Esophagus squamous epithelium (tissue), 5 donors: ENCODE data around the gene SETD1B. TPM values are rescaled to one million over a fixed set of nuclear protein-coding genes. Genes with fewer than 3 reads are reported as not detected.

Experiments
- DNase-seq: peaks from one replicate; lab custom pipeline; 2025; lab: John Stamatoyannopoulos, UW
- H3K27ac ChIP-seq, 4 donors: fragments of 200-600 bp; sonication (generic); one replicate each; pipeline ENCODE4 v1.5.1; 2016 to 2019; ENCODE audit warnings: mild to moderate bottlenecking in 1 of 4
- H3K27me3 ChIP-seq, 4 donors: fragments of 200-600 bp; sonication (generic); 1 replicate in 3 of 4; 2 replicates in 1 of 4; pipeline versions ENCODE4 v1.5.1 to v1.6.0; 2017 to 2021; ENCODE audit warnings: antibody characterized with exemption in 1 of 4
- H3K36me3 ChIP-seq, 3 donors: fragments of 200-600 bp; sonication (generic); one replicate each; pipeline ENCODE4 v1.5.1; 2016 to 2019
- H3K4me1 ChIP-seq, 3 donors: fragments of 200-600 bp; sonication (generic); one replicate each; pipeline ENCODE4 v1.5.1; 2017 to 2019
- H3K4me3 ChIP-seq, 4 donors: fragments of 200-600 bp; sonication (generic); 1 replicate in 3 of 4; 2 replicates in 1 of 4; pipeline ENCODE4 v1.5.1; 2016 to 2019; ENCODE audit warnings: mild to moderate bottlenecking in 2 of 4, moderate library complexity in 1 of 4
- H3K9me3 ChIP-seq, 3 donors: fragments of 200-600 bp; sonication (generic); one replicate each; pipeline ENCODE4 v1.5.1; 2016 to 2019
- POLR2A ChIP-seq, 4 donors: fragments of 450-650 bp; IDR thresholded peaks; one replicate each; pipeline ENCODE4 v1.6.1; 2017; ENCODE audit warnings: antibody characterized with exemption in 4 of 4, mild to moderate bottlenecking in 4 of 4, moderate library complexity in 3 of 4
- WGBS, 2 donors: methylation state at CpG; one replicate each; pipeline ENCODE4 v1.1.5; 2018; 5-methylcytosine and 5-hydroxymethylcytosine counted together
- intact Hi-C: fragments of 100-400 bp; cut with DNase I; formaldehyde crosslinking; loops from one replicate; pipeline ENCODE4 v1.15.0; 2022
- total RNA-seq, 4 donors: library from RNA; depleted of rRNA; stranded (reverse); fragments of >200 nt; gene quantifications; one replicate each; pipeline ENCODE4 v1.1.0, GENCODE V29; 2016
- TF ChIP-seq, protein P1 (sequence below), 6 experiments: fragments of 450-650 bp in 4 of 6; fragments of 200-600 bp in 2 of 6; sonication (generic) in 2 of 6; IDR thresholded peaks; one replicate each; pipeline ENCODE4 v1.5.1; 2016 to 2019; ENCODE audit warnings: antibody characterized with exemption in 6 of 6, mild to moderate bottlenecking in 4 of 6, moderate library complexity in 4 of 6
- donor health status: DM: yes; HTN: yes; CAD: no.

Gene SETD1B
- total RNA-seq, 4 donors from 2014 or later: 5.6 to 14.4 (median 10.6) TPM

DNA sequence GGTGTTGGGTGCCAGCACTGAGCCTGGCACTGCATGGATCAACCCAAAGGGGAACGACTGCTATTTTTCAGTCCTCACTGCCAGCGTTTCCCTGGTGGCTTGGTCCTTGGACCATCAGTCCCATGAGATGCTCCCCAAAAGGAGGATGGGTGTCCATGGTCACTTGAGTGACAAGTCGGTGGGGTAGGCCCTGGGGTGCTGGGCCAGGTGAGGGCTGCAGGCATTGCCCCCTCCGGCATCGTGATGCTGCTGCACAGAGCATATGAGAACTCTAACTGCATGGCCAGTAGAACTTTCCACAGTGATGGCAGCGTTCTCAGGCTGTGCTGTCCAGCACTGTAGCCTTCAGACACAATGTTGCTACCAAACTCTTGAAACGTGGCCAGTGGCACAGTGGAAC, 16.2 kb downstream of the SETD1B start:
- no peak for DNase-seq
- Histone ChIP-seq H3K27me3 (no peaks in the 10 kb centered on the region), H3K9me3 (no peaks in the 10 kb centered on the region), H3K36me3 (peaks cover 63 to 100% (median 77%) of the 10 kb centered on the region in 3 donors), H3K4me1 (no peaks in the 10 kb centered on the region), H3K27ac (no peak overlapping the region), H3K4me3 (no peak overlapping the region)
- 74 to 87% methylated on average over 7 of the region's 7 CpGs for WGBS, 2 donors
- intact Hi-C loops: no loop called here
- TF ChIP-seq, protein P1, sequence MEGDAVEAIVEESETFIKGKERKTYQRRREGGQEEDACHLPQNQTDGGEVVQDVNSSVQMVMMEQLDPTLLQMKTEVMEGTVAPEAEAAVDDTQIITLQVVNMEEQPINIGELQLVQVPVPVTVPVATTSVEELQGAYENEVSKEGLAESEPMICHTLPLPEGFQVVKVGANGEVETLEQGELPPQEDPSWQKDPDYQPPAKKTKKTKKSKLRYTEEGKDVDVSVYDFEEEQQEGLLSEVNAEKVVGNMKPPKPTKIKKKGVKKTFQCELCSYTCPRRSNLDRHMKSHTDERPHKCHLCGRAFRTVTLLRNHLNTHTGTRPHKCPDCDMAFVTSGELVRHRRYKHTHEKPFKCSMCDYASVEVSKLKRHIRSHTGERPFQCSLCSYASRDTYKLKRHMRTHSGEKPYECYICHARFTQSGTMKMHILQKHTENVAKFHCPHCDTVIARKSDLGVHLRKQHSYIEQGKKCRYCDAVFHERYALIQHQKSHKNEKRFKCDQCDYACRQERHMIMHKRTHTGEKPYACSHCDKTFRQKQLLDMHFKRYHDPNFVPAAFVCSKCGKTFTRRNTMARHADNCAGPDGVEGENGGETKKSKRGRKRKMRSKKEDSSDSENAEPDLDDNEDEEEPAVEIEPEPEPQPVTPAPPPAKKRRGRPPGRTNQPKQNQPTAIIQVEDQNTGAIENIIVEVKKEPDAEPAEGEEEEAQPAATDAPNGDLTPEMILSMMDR (IDR thresholded peaks at IDR 0.05): no peak
- no peak for TF ChIP-seq POLR2A (IDR thresholded peaks at IDR 0.05)

DNA sequence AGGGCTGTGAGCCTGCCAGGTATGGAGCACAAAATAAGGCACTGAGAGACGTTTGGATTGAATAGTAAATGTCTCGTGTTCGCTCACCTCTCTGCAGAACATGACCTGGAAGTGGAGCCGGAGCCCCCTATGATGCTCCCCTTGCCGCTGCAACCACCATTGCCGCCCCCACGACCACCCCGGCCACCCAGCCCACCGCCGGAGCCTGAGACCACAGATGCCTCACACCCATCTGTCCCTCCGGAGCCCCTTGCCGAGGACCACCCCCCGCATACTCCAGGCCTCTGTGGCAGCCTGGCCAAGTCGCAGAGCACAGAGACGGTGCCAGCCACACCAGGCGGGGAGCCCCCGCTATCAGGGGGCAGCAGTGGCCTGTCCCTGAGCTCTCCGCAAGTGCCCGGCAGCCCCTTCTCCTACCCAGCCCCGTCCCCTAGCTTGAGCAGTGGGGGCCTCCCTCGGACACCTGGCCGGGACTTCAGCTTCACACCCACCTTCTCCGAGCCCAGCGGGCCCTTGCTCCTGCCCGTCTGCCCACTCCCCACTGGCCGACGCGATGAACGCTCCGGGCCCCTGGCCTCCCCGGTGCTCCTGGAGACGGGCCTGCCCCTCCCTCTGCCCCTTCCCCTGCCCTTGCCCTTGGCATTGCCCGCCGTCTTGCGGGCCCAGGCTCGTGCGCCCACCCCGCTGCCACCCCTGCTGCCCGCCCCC, 18.7 kb downstream of the SETD1B start:
- Histone ChIP-seq H3K36me3 (peaks cover 51 to 100% (median 67%) of the 10 kb centered on the region in 3 donors), H3K9me3 (no peaks in the 10 kb centered on the region), H3K4me1 (no peaks in the 10 kb centered on the region), H3K4me3 (no peak overlapping the region), H3K27ac (no peak overlapping the region), H3K27me3 (no peaks in the 10 kb centered on the region)
- DNase-seq: no peak
- intact Hi-C loops: no loop called here
- TF ChIP-seq, protein P1 (IDR thresholded peaks at IDR 0.05): no peak
- TF ChIP-seq POLR2A (IDR thresholded peaks at IDR 0.05): no peak
- 73 to 89% methylated on average over 4 to 7 of the region's 39 CpGs for WGBS, 2 donors

DNA sequence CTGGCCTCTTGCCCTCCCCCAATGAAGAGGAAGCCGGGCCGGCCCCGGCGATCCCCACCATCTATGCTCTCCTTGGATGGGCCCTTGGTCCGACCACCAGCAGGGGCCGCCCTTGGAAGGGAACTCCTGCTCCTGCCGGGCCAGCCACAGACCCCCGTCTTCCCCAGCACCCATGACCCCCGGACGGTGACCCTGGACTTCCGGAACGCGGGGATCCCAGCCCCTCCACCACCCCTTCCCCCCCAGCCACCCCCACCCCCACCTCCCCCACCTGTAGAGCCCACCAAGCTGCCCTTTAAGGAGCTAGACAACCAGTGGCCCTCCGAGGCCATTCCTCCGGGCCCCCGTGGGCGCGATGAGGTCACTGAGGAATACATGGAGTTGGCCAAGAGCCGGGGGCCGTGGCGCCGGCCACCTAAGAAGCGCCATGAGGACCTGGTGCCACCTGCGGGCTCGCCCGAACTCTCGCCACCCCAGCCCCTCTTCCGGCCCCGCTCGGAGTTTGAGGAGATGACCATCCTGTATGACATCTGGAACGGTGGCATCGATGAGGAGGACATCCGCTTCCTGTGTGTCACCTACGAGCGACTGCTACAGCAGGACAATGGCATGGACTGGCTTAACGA, 19.4 kb downstream of the SETD1B start:
- H3K4me3 ChIP-seq: no peak overlapping the region
- H3K27ac ChIP-seq: no peak overlapping the region
- H3K27me3 ChIP-seq: no peaks in the 10 kb centered on the region
- WGBS, 2 donors: 90 to 96% methylated on average over 9 to 16 of the region's 36 CpGs
- no peaks in the 10 kb centered on the region for H3K9me3 ChIP-seq
- no peak for TF ChIP-seq POLR2A (IDR thresholded peaks at IDR 0.05)
- TF ChIP-seq, protein P1 (IDR thresholded peaks at IDR 0.05): no peak
- no peaks in the 10 kb centered on the region for H3K4me1 ChIP-seq
- intact Hi-C loops: no loop called here
- peaks cover 51 to 100% (median 67%) of the 10 kb centered on the region in 3 donors for H3K36me3 ChIP-seq
- no peak for DNase-seq

DNA sequence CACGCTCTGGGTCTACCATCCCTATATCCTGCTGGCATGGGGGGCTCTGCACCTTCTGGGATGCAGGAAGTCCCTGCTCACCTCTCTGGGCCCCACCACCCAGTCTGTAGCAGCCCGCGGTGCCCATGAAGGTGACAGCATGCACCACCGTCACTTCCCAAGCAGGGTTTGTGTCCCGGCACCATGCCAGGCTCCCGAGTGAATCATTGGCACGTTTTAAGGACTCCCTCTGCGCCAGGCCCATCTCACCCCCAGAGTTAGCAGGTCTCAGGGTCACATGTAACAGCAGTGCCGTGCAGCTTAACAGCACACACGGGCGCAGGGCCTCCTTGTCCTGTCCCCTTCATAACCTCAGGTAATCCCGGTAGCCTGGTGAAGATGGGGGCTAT, 19.9 kb downstream of the SETD1B start:
- Histone ChIP-seq H3K27ac (no peak overlapping the region), H3K36me3 (peaks cover 53 to 100% (median 66%) of the 10 kb centered on the region in 3 donors), H3K27me3 (no peaks in the 10 kb centered on the region), H3K4me1 (no peaks in the 10 kb centered on the region), H3K4me3 (no peak overlapping the region), H3K9me3 (no peaks in the 10 kb centered on the region)
- DNase-seq: no peak
- TF ChIP-seq, protein P1 (IDR thresholded peaks at IDR 0.05): no peak
- no peak for TF ChIP-seq POLR2A (IDR thresholded peaks at IDR 0.05)
- intact Hi-C loops: no loop called here
- WGBS, 2 donors: 80 to 83% methylated on average over 2 to 10 of the region's 12 CpGs

DNA sequence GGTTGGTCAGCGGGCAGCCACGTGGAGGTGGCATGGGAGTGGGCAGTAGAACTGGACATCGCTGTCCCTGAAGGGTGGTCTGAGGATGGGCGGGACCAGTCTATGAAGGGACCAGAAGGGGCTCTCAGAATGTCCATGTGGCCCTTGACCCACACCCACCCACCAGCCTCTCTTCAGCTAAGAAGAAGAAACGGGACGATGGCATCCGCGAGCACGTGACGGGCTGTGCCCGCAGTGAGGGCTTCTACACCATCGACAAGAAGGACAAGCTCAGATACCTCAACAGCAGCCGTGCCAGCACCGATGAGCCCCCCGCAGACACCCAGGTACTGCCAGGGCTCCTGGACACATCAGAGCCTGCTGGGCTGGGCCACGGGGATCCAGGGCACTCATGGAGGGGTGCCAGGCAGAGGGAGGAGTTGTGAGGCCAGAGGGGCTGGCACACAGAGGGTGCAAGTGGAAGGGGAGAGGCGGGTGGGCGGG, 21.3 kb downstream of the SETD1B start:
- H3K4me3 ChIP-seq: no peak overlapping the region
- TF ChIP-seq POLR2A (IDR thresholded peaks at IDR 0.05): no peak
- TF ChIP-seq, protein P1 (IDR thresholded peaks at IDR 0.05): no peak
- peaks cover 48 to 100% (median 63%) of the 10 kb centered on the region in 3 donors for H3K36me3 ChIP-seq
- intact Hi-C loops: no loop called here
- H3K27ac ChIP-seq: no peak overlapping the region
- DNase-seq: no peak
- 86 to 94% methylated on average over 4 to 14 of the region's 18 CpGs for WGBS, 2 donors
- H3K27me3 ChIP-seq: no peaks in the 10 kb centered on the region
- no peaks in the 10 kb centered on the region for H3K9me3 ChIP-seq
- H3K4me1 ChIP-seq: no peaks in the 10 kb centered on the region
